Measurements from ENCODE around the gene SLC38A11.

DNA sequence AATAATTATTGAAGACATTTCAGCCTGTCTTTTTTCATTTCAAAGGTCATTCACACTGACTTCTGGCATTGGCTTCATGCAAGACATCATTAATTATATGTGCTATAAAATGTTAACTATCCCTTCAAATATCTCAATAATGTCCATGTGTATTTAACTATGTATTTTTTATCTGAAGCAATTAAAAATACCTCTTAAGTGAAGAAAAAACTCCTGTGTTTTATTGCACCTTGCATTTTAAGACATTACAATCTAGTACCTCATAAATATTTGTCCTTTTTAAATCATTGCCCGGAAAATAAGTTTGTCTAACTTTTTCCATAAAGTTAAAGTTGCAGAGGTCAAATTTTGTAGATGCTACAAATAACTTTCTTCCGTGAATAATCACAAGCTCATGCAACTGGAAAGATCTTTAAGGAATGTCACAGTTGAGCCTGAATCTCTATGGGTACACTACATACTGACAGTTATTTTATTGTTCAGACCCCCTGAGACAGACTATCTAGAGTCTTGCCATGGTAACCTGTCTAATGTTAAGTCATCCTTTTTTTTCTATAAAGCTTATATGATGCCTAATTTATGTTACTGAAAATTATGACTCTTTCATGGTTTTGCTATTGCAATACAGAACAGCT, 75.3 kb downstream of the SLC38A11 start:
- TF ChIP-seq, protein P1, sequence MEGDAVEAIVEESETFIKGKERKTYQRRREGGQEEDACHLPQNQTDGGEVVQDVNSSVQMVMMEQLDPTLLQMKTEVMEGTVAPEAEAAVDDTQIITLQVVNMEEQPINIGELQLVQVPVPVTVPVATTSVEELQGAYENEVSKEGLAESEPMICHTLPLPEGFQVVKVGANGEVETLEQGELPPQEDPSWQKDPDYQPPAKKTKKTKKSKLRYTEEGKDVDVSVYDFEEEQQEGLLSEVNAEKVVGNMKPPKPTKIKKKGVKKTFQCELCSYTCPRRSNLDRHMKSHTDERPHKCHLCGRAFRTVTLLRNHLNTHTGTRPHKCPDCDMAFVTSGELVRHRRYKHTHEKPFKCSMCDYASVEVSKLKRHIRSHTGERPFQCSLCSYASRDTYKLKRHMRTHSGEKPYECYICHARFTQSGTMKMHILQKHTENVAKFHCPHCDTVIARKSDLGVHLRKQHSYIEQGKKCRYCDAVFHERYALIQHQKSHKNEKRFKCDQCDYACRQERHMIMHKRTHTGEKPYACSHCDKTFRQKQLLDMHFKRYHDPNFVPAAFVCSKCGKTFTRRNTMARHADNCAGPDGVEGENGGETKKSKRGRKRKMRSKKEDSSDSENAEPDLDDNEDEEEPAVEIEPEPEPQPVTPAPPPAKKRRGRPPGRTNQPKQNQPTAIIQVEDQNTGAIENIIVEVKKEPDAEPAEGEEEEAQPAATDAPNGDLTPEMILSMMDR (IDR thresholded peaks at IDR 0.05): no peak
- TF ChIP-seq POLR2A (IDR thresholded peaks at IDR 0.05): no peak
